OCI-LY1 (cell line): ENCODE data around the gene LDLRAD4.

Experiments used
- H2AFZ ChIP-seq: fragments of 200-600 bp; sonication (generic), shearing (Covaris generic); 2 replicates; pipeline ENCODE4 v1.6.0; 2014; ENCODE audit warnings: antibody characterized with exemption, mild to moderate bottlenecking, low read length
- H3F3A ChIP-seq: fragments of 200-600 bp; sonication (generic), shearing (Covaris generic); 2 replicates; pipeline ENCODE4 v1.6.0; 2014; ENCODE audit warnings: mild to moderate bottlenecking, antibody characterized with exemption, low read length, moderate library complexity; ENCODE audit not compliant: insufficient read depth
- H3K27ac ChIP-seq: fragments of 200-600 bp; sonication (generic); 2 replicates; pipeline ENCODE4 v1.5.1; 2014; ENCODE audit warnings: low read length, mixed run types, mild to moderate bottlenecking, low read depth; ENCODE audit not compliant: poor library complexity, severe bottlenecking
- H3K27me3 ChIP-seq: fragments of 200-600 bp; sonication (generic); 2 replicates; pipeline ENCODE4 v1.6.0; 2014; ENCODE audit warnings: antibody characterized with exemption, mild to moderate bottlenecking, low read length, moderate library complexity; ENCODE audit not compliant: insufficient read depth
- H3K36me3 ChIP-seq: fragments of 200-600 bp; sonication (generic); 2 replicates; pipeline ENCODE4 v1.6.1; 2014; ENCODE audit warnings: mild to moderate bottlenecking, antibody characterized with exemption, low read length, moderate library complexity, mixed read lengths; ENCODE audit not compliant: insufficient read depth
- H3K4me1 ChIP-seq: fragments of 200-600 bp; sonication (generic); 2 replicates; pipeline ENCODE4 v1.5.1; 2014; ENCODE audit warnings: mild to moderate bottlenecking, low read length, moderate library complexity; ENCODE audit not compliant: insufficient read depth, severe bottlenecking
- H3K4me2 ChIP-seq: fragments of 200-600 bp; sonication (generic), shearing (Covaris generic); 2 replicates; pipeline ENCODE4 v1.6.1; 2014; ENCODE audit warnings: low read length
- H3K4me3 ChIP-seq: fragments of 200-600 bp; sonication (generic); 2 replicates; pipeline ENCODE4 v1.5.1; 2014; ENCODE audit warnings: low read length, low read depth, mild to moderate bottlenecking, mixed read lengths; ENCODE audit not compliant: poor library complexity, severe bottlenecking
- H3K79me2 ChIP-seq: fragments of 200-600 bp; shearing (Covaris generic); 2 replicates; pipeline ENCODE4 v1.6.1; 2016; ENCODE audit warnings: mixed run types, low read length, mixed read lengths; ENCODE audit not compliant: insufficient read depth
- H3K9ac ChIP-seq: fragments of 200-600 bp; sonication (generic), shearing (Covaris generic); 2 replicates; pipeline ENCODE4 v1.6.1; 2014; ENCODE audit warnings: mild to moderate bottlenecking, low read length, mixed read lengths
- H3K9me2 ChIP-seq: fragments of 200-600 bp; sonication (generic), shearing (Covaris generic); 2 replicates; pipeline ENCODE4 v1.6.1; 2014; ENCODE audit warnings: low read depth, mild to moderate bottlenecking, low read length, mixed read lengths
- H3K9me3 ChIP-seq: fragments of 200-600 bp; shearing (Covaris generic); 2 replicates; pipeline ENCODE4 v1.6.1; 2014; ENCODE audit warnings: low read length, mixed read lengths
- H4K20me1 ChIP-seq: fragments of 200-600 bp; sonication (generic), shearing (Covaris generic); 2 replicates; pipeline ENCODE4 v1.6.0; 2016; ENCODE audit warnings: mild to moderate bottlenecking, low read length; ENCODE audit not compliant: insufficient read depth
- EZH2 ChIP-seq: fragments of 200-600 bp; sonication (generic), shearing (Covaris generic); IDR thresholded peaks from 2 replicates; pipeline ENCODE4 v1.8.0; 2017; ENCODE audit warnings: borderline replicate concordance, mixed run types, mild to moderate bottlenecking, antibody characterized with exemption, low read length, moderate library complexity, mixed read lengths
- TF ChIP-seq, protein P1 (sequence below): fragments of 200-600 bp; sonication (generic), shearing (Covaris generic); IDR thresholded peaks from 2 replicates; pipeline ENCODE4 v1.5.1; 2017; ENCODE audit warnings: mild to moderate bottlenecking, antibody characterized with exemption, low read length, moderate library complexity, mixed read lengths

Gene LDLRAD4

DNA sequence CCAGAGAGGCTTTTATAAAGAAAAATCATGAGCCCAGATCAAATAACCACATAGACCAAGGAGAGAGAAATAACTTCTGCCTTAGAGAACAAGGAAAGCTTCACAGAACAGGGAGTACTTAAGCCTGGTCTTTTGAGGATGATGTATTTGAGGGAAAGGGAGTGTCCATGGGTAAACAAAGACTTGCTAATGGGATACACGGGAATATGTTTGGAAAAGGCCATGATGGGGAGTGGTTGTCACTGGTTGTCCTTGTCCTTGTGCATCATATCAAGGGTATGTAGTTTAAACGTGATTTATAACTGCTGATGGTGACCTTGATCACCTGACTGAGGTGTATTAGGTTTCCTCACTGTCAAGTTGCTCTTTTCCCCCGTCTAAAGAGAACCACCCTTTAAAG lies 337.9 kb downstream of the LDLRAD4 start:
- peaks cover under 1% of the 10 kb centered on the region; the same call in 1 of the 2 replicates for H3K27me3 ChIP-seq
- no peak overlapping the region for H3K4me2 ChIP-seq
- H2AFZ ChIP-seq = no peak overlapping the region
- H4K20me1 ChIP-seq = no peaks in the 10 kb centered on the region
- H3K9me2 ChIP-seq = no peaks in the 10 kb centered on the region
- no peak overlapping the region for H3K9ac ChIP-seq
- H3K36me3 ChIP-seq = no peaks in the 10 kb centered on the region; the same call in 1 of the 2 replicates
- no peak overlapping the region for H3K4me3 ChIP-seq
- H3K79me2 ChIP-seq = no peaks in the 10 kb centered on the region
- peaks cover 36% of the 10 kb centered on the region for H3K4me1 ChIP-seq
- peaks cover 3% of the 10 kb centered on the region for H3F3A ChIP-seq
- TF ChIP-seq EZH2 = no peak
- TF ChIP-seq, protein P1, sequence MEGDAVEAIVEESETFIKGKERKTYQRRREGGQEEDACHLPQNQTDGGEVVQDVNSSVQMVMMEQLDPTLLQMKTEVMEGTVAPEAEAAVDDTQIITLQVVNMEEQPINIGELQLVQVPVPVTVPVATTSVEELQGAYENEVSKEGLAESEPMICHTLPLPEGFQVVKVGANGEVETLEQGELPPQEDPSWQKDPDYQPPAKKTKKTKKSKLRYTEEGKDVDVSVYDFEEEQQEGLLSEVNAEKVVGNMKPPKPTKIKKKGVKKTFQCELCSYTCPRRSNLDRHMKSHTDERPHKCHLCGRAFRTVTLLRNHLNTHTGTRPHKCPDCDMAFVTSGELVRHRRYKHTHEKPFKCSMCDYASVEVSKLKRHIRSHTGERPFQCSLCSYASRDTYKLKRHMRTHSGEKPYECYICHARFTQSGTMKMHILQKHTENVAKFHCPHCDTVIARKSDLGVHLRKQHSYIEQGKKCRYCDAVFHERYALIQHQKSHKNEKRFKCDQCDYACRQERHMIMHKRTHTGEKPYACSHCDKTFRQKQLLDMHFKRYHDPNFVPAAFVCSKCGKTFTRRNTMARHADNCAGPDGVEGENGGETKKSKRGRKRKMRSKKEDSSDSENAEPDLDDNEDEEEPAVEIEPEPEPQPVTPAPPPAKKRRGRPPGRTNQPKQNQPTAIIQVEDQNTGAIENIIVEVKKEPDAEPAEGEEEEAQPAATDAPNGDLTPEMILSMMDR = no peak
- H3K27ac ChIP-seq = no peak overlapping the region
- no peaks in the 10 kb centered on the region for H3K9me3 ChIP-seq

DNA sequence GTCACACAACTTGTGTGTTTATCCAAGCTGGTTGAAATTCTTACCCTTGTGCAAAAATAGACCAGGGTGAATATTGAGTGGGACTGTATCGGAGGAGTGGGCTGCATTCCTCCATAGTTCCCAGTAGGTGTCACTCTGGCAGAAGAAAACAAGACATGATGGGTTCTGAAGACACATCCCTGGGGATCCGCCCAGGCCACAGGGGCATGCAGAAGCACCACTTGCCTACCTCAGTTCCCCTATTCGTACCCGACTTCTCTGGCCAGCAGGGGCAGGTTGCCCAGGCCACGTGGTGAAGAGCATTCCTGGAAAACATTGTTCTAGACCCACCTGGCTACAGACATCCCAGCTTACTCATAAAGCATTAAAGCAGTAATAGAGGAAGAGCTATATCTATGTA lies 339.6 kb downstream of the LDLRAD4 start:
- Histone ChIP-seq H3F3A (peaks cover 7% of the 10 kb centered on the region), H3K9ac (no peak overlapping the region), H3K4me2 (peak overlapping the region; percentile 19), H3K27ac (no peak overlapping the region), H3K27me3 (no peaks in the 10 kb centered on the region), H2AFZ (no peak overlapping the region), H3K9me2 (no peaks in the 10 kb centered on the region), H3K9me3 (no peaks in the 10 kb centered on the region), H3K4me3 (no peak overlapping the region), H4K20me1 (no peaks in the 10 kb centered on the region), H3K4me1 (peaks cover 52% of the 10 kb centered on the region), H3K36me3 (no peaks in the 10 kb centered on the region), H3K79me2 (no peaks in the 10 kb centered on the region)
- TF ChIP-seq, protein P1 = peak; percentile 100
- TF ChIP-seq EZH2 = no peak

DNA sequence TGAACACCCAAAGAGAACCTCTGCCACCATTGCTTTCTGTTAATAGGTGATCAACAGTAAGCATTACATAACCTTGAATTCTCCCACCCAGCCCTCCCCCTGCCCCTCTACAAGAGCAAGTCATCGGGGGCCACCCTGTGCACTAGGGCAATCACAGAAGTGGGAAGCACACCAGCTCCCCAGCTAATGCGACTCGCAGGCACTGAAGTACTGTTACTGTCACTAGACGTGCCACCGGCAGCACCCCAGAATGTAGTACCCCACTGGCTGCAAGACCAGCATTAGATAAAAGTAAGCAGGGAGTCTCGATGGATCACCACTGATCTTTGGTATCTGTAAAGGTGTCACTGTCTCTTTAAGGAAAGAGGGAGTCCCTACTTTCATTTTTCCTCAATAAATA lies 340.2 kb downstream of the LDLRAD4 start:
- H3K79me2 ChIP-seq = no peaks in the 10 kb centered on the region
- H3F3A ChIP-seq = peaks cover 7% of the 10 kb centered on the region
- no peak overlapping the region for H3K4me2 ChIP-seq
- H2AFZ ChIP-seq = no peak overlapping the region
- no peaks in the 10 kb centered on the region for H3K27me3 ChIP-seq
- no peaks in the 10 kb centered on the region for H4K20me1 ChIP-seq
- no peaks in the 10 kb centered on the region for H3K9me2 ChIP-seq
- no peaks in the 10 kb centered on the region for H3K36me3 ChIP-seq
- no peaks in the 10 kb centered on the region for H3K9me3 ChIP-seq
- no peak for TF ChIP-seq EZH2
- TF ChIP-seq, protein P1 = no peak
- H3K4me1 ChIP-seq = peaks cover 59% of the 10 kb centered on the region
- H3K9ac ChIP-seq = no peak overlapping the region; the same call in 1 of the 2 replicates
- H3K27ac ChIP-seq = peak overlapping the region; percentile 25
- no peak overlapping the region for H3K4me3 ChIP-seq
